Measurements from ENCODE around the gene ACADSB. TPM values are rescaled to one million over a fixed set of nuclear protein-coding genes. Genes with fewer than 3 reads are reported as not detected.

The ACADSB gene
- total and polyA plus RNA-seq, 2 experiments from 2014 or later, result 3.7 to 6.5 TPM

GRCh38 chr10:123016228-123016627, 7.4 kb downstream of the ACADSB start:
- Histone ChIP-seq H3K36me3 (ENCODE audit: insufficient read depth) (no peaks in the 10 kb centered on the region), H3K4me1 (ENCODE audit: insufficient read depth) (peaks cover 60% of the 10 kb centered on the region), H4K20me1 (replicated peaks; ENCODE audit: insufficient read depth) (no peaks in the 10 kb centered on the region), H3K4me2 (0 out of 2 replicates have a peak overlapping the region, but pooled peaks have one; percentile 64), H3K4me3 (no peak overlapping the region), H3K27me3 (ENCODE audit: insufficient read depth) (peaks cover 25% of the 10 kb centered on the region), H3K79me2 (replicated peaks; ENCODE audit: insufficient read depth) (no peaks in the 10 kb centered on the region), H3F3A (replicated peaks; ENCODE audit: low read depth) (no peaks in the 10 kb centered on the region), H3K9me2 (ENCODE audit: insufficient read depth) (no peaks in the 10 kb centered on the region), H3K27ac (ENCODE audit: low read depth) (no peak overlapping the region), H2AFZ (no peak overlapping the region)
- no peak for DNase-seq (ENCODE audit: low spot score)
- Mint-ChIP-seq H3K36me3 (ENCODE audit: low read depth) (peaks cover 44% of the 10 kb centered on the region), H3K27ac (no peak overlapping the region), H3K4me3 (no peak overlapping the region; the same call in 2 of the 3 replicates), H3K27me3 (ENCODE audit: insufficient read depth, low read depth, poor library complexity) (peaks cover 31% of the 10 kb centered on the region), H3K9me3 (peaks cover 19% of the 10 kb centered on the region), H3K4me1 (peaks cover 56% of the 10 kb centered on the region)
- no peak for ATAC-seq
- TF ChIP-seq EZH2 (IDR thresholded peaks at IDR 0.05; ENCODE audit: low read depth, unreplicated experiment) (no peak), ZNF462 (CRISPR knock-in tag; IDR thresholded peaks at IDR 0.05) (no peak), ZNF331 (CRISPR knock-in tag; IDR thresholded peaks at IDR 0.05; ENCODE audit: low read depth) (no peak)

GRCh38 chr10:123017421-123018165, 8.8 kb downstream of the ACADSB start:
- H4K20me1 ChIP-seq (replicated peaks; ENCODE audit: insufficient read depth), result no peaks in the 10 kb centered on the region
- peaks cover 65% of the 10 kb centered on the region for H3K4me1 Mint-ChIP-seq
- DNase-seq (ENCODE audit: low spot score), result peak; percentile 81
- H3K4me3 Mint-ChIP-seq, result peak overlapping the region; percentile 20; the same call in 2 of the 3 replicates
- no peak overlapping the region for H2AFZ ChIP-seq
- H3K36me3 Mint-ChIP-seq (ENCODE audit: low read depth), result peaks cover 33% of the 10 kb centered on the region
- H3K36me3 ChIP-seq (ENCODE audit: insufficient read depth), result no peaks in the 10 kb centered on the region
- H3F3A ChIP-seq (replicated peaks; ENCODE audit: low read depth), result no peaks in the 10 kb centered on the region
- H3K4me2 ChIP-seq, result peak overlapping the region; percentile 62
- H3K79me2 ChIP-seq (replicated peaks; ENCODE audit: insufficient read depth), result no peaks in the 10 kb centered on the region
- H3K4me3 ChIP-seq, result peak overlapping the region; percentile 40
- peaks cover 19% of the 10 kb centered on the region for H3K9me3 Mint-ChIP-seq
- peaks cover 27% of the 10 kb centered on the region for H3K27me3 Mint-ChIP-seq (ENCODE audit: insufficient read depth, low read depth, poor library complexity)
- peak overlapping the region; percentile 94 for H3K27ac Mint-ChIP-seq
- H3K9me2 ChIP-seq (ENCODE audit: insufficient read depth), result no peaks in the 10 kb centered on the region
- peak overlapping the region; percentile 82 for H3K27ac ChIP-seq (ENCODE audit: low read depth)
- peaks cover 34% of the 10 kb centered on the region for H3K27me3 ChIP-seq (ENCODE audit: insufficient read depth)
- peak; percentile 87 for ATAC-seq
- peaks cover 66% of the 10 kb centered on the region for H3K4me1 ChIP-seq (ENCODE audit: insufficient read depth)
- TF ChIP-seq NANOG (IDR thresholded peaks at IDR 0.05; ENCODE audit: borderline replicate concordance), result peak; percentile 73; the same call in 1 of the 2 replicates
- peak; percentile 46; the same call in 1 of the 2 replicates for TF ChIP-seq ZNF331 (CRISPR knock-in tag; IDR thresholded peaks at IDR 0.05; ENCODE audit: low read depth)
- TF ChIP-seq ETS1 (IDR thresholded peaks at IDR 0.05), result no peak
